GM12878 (cell line): Measurements from ENCODE around the gene A2ML1. TPM values are rescaled to one million over a fixed set of nuclear protein-coding genes. Genes with fewer than 3 reads are reported as not detected.

Experiments used
- ATAC-seq: fragments of 200-7000 bp; cut with Tn5 transposase; 3 replicates; pipeline ENCODE4 v1.9.1; 2020; ENCODE audit warnings: mild to moderate bottlenecking, moderate library complexity
- BruUV-seq: library from RNA; stranded (reverse); fragments of 400-500 nt; replicated peaks from 2 replicates; lab custom pipeline; 2021; lab: Mats Ljungman, UMichigan
- CTCF ChIA-PET: fragments of 300-600 bp; sonication (Branson Sonifier 250); formaldehyde crosslinking; extraction: SDS; loops from one replicate; lab custom pipeline; 2021; ENCODE audit warnings: inconsistent platforms; lab: Yijun Ruan, JAX
- POLR2A ChIA-PET: fragments of 350-600 bp; formaldehyde crosslinking; extraction: SDS; loops from one replicate; lab custom pipeline; 2021; ENCODE audit warnings: inconsistent platforms; lab: Charles Lee
- RAD21 ChIA-PET: fragments of 300-600 bp; sonication (Branson Sonifier 250); formaldehyde crosslinking; loops from one replicate; lab custom pipeline; 2023; ENCODE audit warnings: antibody characterized with exemption; ENCODE audit not compliant: unreplicated experiment; lab: Charles Lee
- SMC1A ChIA-PET: fragments of 300-600 bp; sonication (Branson Sonifier 250); formaldehyde crosslinking; loops from one replicate; lab custom pipeline; 2023; ENCODE audit not compliant: unreplicated experiment, uncharacterized antibody; lab: Charles Lee
- DNase-seq: peaks from one replicate; pipeline ENCODE4 v3.0.0-alpha.2; 2011; ENCODE audit warnings: low read depth, low spot score
- FAIRE-seq: peaks from 3 replicates; lab custom pipeline; 2011; peaks lifted over from hg19 to GRCh38; lab: Jason Lieb, UNC
- H2AFZ ChIP-seq: 2 replicates; pipeline ENCODE4 v1.6.0; 2011; ENCODE audit warnings: low read depth, low read length, control low read depth; ENCODE audit not compliant: control insufficient read depth
- H3K27ac ChIP-seq: 2 replicates; pipeline ENCODE4 v1.5.1; 2011; ENCODE audit warnings: control low read depth; ENCODE audit not compliant: control insufficient read depth, insufficient read depth
- H3K27me3 ChIP-seq, 2 experiments: replicated peaks in 1 of 2; 2 replicates each; pipeline versions ENCODE4 v1.6.0 to v1.6.1; 2011; ENCODE audit warnings: low read length in 1 of 2; ENCODE audit not compliant: control insufficient read depth in 2 of 2, insufficient read depth in 2 of 2
- H3K36me3 ChIP-seq, 2 experiments: 2 replicates each; pipeline ENCODE4 v1.5.1; 2011; ENCODE audit warnings: low read length in 1 of 2; ENCODE audit not compliant: control insufficient read depth in 2 of 2, insufficient read depth in 2 of 2
- H3K4me1 ChIP-seq: 2 replicates; pipeline ENCODE4 v1.6.1; 2011; ENCODE audit warnings: mild to moderate bottlenecking, low read length, moderate library complexity, mixed read lengths; ENCODE audit not compliant: control insufficient read depth, insufficient read depth
- H3K4me2 ChIP-seq: 2 replicates; pipeline ENCODE4 v1.6.0; 2011; ENCODE audit warnings: control low read depth; ENCODE audit not compliant: control insufficient read depth, insufficient read depth
- H3K4me3 ChIP-seq: fragments of 200-600 bp; sonication (generic); 2 replicates; pipeline ENCODE4 v1.5.1; 2016
- H3K79me2 ChIP-seq: 2 replicates; pipeline ENCODE4 v1.6.0; 2011; ENCODE audit warnings: low read length; ENCODE audit not compliant: control insufficient read depth, insufficient read depth
- H3K9ac ChIP-seq: 2 replicates; pipeline ENCODE4 v1.8.0; 2011; ENCODE audit warnings: low read length, control low read depth, mixed read lengths; ENCODE audit not compliant: control insufficient read depth, insufficient read depth
- H3K9me3 ChIP-seq: replicated peaks from 3 replicates; pipeline ENCODE4 v1.5.1; 2011; ENCODE audit warnings: mild to moderate bottlenecking, low read length; ENCODE audit not compliant: control insufficient read depth, insufficient read depth
- H4K20me1 ChIP-seq: 2 replicates; pipeline ENCODE4 v1.6.0; 2011; ENCODE audit not compliant: control insufficient read depth, insufficient read depth
- BCL3 ChIP-seq: IDR thresholded peaks from 2 replicates; pipeline ENCODE4 v1.6.1; 2011; ENCODE audit warnings: borderline replicate concordance, low read depth, mild to moderate bottlenecking, moderate library complexity, low read length; ENCODE audit not compliant: insufficient read depth, poor library complexity, severe bottlenecking
- CREM ChIP-seq: IDR thresholded peaks from 2 replicates; pipeline ENCODE4 v1.6.1; 2014; ENCODE audit warnings: antibody characterized with exemption, low read depth
- DPF2 ChIP-seq: fragments of 450-650 bp; IDR thresholded peaks from 2 replicates; pipeline ENCODE4 v1.6.1; 2017; ENCODE audit warnings: mild to moderate bottlenecking
- MTA2 ChIP-seq: fragments of 450-650 bp; IDR thresholded peaks from 2 replicates; pipeline ENCODE4 v1.6.1; 2016; ENCODE audit warnings: low read depth, mild to moderate bottlenecking, moderate library complexity
- PML ChIP-seq: IDR thresholded peaks from 2 replicates; pipeline ENCODE4 v1.6.1; 2012; ENCODE audit warnings: low read length, inconsistent platforms
- SUZ12 ChIP-seq: fragments of 200-600 bp; sonication (generic); IDR thresholded peaks from one replicate; pipeline ENCODE4 v1.6.1; 2018; ENCODE audit warnings: antibody characterized with exemption, mild to moderate bottlenecking; ENCODE audit not compliant: unreplicated experiment
- TBL1XR1 ChIP-seq: IDR thresholded peaks from 2 replicates; pipeline ENCODE4 v1.6.1; 2012; ENCODE audit warnings: low read depth, low read length, improper control_type of control experiment
- ZNF217 ChIP-seq: fragments of 450-650 bp; IDR thresholded peaks from 2 replicates; pipeline ENCODE4 v1.6.1; 2017; ENCODE audit warnings: antibody characterized with exemption, mild to moderate bottlenecking
- ZZZ3 ChIP-seq: IDR thresholded peaks from 2 replicates; pipeline ENCODE4 v1.6.1; 2011; ENCODE audit warnings: low read depth; ENCODE audit not compliant: control insufficient read depth, insufficient read length
- WGBS: methylation state at CpG from one replicate; pipeline ENCODE4 v1.1.6; 2016; ENCODE audit warnings: low lambda C conversion rate; ENCODE audit not compliant: insufficient replicate concordance, insufficient coverage; ENCODE audit errors: missing lambda C conversion rate; 5-methylcytosine and 5-hydroxymethylcytosine counted together
- in situ Hi-C: fragments of 300-500 bp; cut with MboI; formaldehyde crosslinking; loops from 9 replicates; pipeline ENCODE4 v1.14.3; 2018; ENCODE audit warnings: mixed read lengths
- intact Hi-C: fragments of 100-400 bp; cut with micrococcal nuclease; formaldehyde crosslinking; loops from one replicate; pipeline ENCODE4 v1.14.2; 2022; ENCODE audit not compliant: unreplicated experiment
- polyA plus RNA-seq, 11 experiments: library from polyadenylated mRNA; depleted of rRNA in 4 of 11; unstranded in 6 of 11; stranded (reverse) in 5 of 11; fragments of >200 nt; fragmentation: Nextera tagmentation in 4 of 11; fragmentation: Illumina TruSeq in 1 of 11; extraction: Ambion mirVana in 4 of 11; extraction: Trizol in 1 of 11; gene quantifications; 1 replicate in 1 of 11; 2 replicates in 10 of 11; pipeline versions ENCODE4 v1.2.1 to v1.2.3, GENCODE V29; 2011 to 2016; ENCODE audit warnings: inconsistent platforms in 2 of 11, missing spikeins in 2 of 11, low read depth in 1 of 11
- total RNA-seq, 4 experiments: library from RNA; depleted of rRNA in 3 of 4; stranded (reverse); fragments of >200 nt in 3 of 4; fragmentation: Illumina TruSeq in 1 of 4; extraction: Trizol in 1 of 4; gene quantifications; 2 replicates each; pipeline versions ENCODE4 v1.2.1 to v1.2.3, GENCODE V29; 2013 to 2021
- TF ChIP-seq, protein P1 (sequence below): IDR thresholded peaks from 2 replicates; pipeline ENCODE4 v1.6.1; 2012; ENCODE audit warnings: mild to moderate bottlenecking, low read depth, low read length
- TF ChIP-seq, protein P2 (sequence below): fragments of 450-650 bp; IDR thresholded peaks from 2 replicates; pipeline ENCODE4 v1.6.1; 2017; ENCODE audit warnings: mild to moderate bottlenecking, low read depth, inconsistent platforms; ENCODE audit not compliant: poor library complexity, severe bottlenecking
- TF ChIP-seq, protein P3 (sequence below): fragments of 450-650 bp; IDR thresholded peaks from 2 replicates; pipeline ENCODE4 v1.6.1; 2017; ENCODE audit warnings: mild to moderate bottlenecking, moderate library complexity

The A2ML1 gene
- total and polyA plus RNA-seq, 10 of the 15 experiments (the other 5 are each of a cell fraction or from before 2014, with no cell fraction given), result not detected

GRCh38 chr12:8819666-8819980, 2.8 kb upstream of the A2ML1 start:
- H3K4me1 ChIP-seq, result no peaks in the 10 kb centered on the region
- BruUV-seq, result no TSS peak
- H3K27ac ChIP-seq, result no peak overlapping the region
- no peak overlapping the region for H3K4me2 ChIP-seq
- no peaks in the 10 kb centered on the region for H3K36me3 ChIP-seq
- H3K79me2 ChIP-seq, result no peaks in the 10 kb centered on the region
- no peak overlapping the region for H3K4me3 ChIP-seq
- in situ Hi-C loops (no loop called here), intact Hi-C loops (no loop called here)
- FAIRE-seq (no peak), DNase-seq (no peak), ATAC-seq (no peak)
- no peak overlapping the region for H2AFZ ChIP-seq
- SMC1A ChIA-PET, result no interaction called here
- H3K9me3 ChIP-seq, result no peaks in the 10 kb centered on the region
- POLR2A ChIA-PET, result no interaction called here
- WGBS, result 25% methylated on average over 5 of the region's 5 CpGs
- RAD21 ChIA-PET, result interaction anchor here (1.0 kb wide), 1 partner anchor 162 kb away, joined by 3 read pairs; no protein-coding TSS in a partner anchor
- 0 out of 4 replicates have a peak, but pooled peaks cover 1 to 3% of the 10 kb centered on the region in 2 experiments for H3K27me3 ChIP-seq
- CTCF ChIA-PET, result no interaction called here
- no peak overlapping the region for H3K9ac ChIP-seq
- no peaks in the 10 kb centered on the region for H4K20me1 ChIP-seq
- no peak for TF ChIP-seq TBL1XR1
- TF ChIP-seq, protein P1, sequence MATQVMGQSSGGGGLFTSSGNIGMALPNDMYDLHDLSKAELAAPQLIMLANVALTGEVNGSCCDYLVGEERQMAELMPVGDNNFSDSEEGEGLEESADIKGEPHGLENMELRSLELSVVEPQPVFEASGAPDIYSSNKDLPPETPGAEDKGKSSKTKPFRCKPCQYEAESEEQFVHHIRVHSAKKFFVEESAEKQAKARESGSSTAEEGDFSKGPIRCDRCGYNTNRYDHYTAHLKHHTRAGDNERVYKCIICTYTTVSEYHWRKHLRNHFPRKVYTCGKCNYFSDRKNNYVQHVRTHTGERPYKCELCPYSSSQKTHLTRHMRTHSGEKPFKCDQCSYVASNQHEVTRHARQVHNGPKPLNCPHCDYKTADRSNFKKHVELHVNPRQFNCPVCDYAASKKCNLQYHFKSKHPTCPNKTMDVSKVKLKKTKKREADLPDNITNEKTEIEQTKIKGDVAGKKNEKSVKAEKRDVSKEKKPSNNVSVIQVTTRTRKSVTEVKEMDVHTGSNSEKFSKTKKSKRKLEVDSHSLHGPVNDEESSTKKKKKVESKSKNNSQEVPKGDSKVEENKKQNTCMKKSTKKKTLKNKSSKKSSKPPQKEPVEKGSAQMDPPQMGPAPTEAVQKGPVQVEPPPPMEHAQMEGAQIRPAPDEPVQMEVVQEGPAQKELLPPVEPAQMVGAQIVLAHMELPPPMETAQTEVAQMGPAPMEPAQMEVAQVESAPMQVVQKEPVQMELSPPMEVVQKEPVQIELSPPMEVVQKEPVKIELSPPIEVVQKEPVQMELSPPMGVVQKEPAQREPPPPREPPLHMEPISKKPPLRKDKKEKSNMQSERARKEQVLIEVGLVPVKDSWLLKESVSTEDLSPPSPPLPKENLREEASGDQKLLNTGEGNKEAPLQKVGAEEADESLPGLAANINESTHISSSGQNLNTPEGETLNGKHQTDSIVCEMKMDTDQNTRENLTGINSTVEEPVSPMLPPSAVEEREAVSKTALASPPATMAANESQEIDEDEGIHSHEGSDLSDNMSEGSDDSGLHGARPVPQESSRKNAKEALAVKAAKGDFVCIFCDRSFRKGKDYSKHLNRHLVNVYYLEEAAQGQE, result no peak
- TF ChIP-seq PML, result no peak
- TF ChIP-seq ZZZ3, result no peak
- TF ChIP-seq MTA2, result no peak
- TF ChIP-seq, protein P2, sequence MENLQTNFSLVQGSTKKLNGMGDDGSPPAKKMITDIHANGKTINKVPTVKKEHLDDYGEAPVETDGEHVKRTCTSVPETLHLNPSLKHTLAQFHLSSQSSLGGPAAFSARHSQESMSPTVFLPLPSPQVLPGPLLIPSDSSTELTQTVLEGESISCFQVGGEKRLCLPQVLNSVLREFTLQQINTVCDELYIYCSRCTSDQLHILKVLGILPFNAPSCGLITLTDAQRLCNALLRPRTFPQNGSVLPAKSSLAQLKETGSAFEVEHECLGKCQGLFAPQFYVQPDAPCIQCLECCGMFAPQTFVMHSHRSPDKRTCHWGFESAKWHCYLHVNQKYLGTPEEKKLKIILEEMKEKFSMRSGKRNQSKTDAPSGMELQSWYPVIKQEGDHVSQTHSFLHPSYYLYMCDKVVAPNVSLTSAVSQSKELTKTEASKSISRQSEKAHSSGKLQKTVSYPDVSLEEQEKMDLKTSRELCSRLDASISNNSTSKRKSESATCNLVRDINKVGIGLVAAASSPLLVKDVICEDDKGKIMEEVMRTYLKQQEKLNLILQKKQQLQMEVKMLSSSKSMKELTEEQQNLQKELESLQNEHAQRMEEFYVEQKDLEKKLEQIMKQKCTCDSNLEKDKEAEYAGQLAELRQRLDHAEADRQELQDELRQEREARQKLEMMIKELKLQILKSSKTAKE, result no peak
- no peak for TF ChIP-seq BCL3
- TF ChIP-seq SUZ12, result no peak
- no peak for TF ChIP-seq ZNF217
- TF ChIP-seq, protein P3, sequence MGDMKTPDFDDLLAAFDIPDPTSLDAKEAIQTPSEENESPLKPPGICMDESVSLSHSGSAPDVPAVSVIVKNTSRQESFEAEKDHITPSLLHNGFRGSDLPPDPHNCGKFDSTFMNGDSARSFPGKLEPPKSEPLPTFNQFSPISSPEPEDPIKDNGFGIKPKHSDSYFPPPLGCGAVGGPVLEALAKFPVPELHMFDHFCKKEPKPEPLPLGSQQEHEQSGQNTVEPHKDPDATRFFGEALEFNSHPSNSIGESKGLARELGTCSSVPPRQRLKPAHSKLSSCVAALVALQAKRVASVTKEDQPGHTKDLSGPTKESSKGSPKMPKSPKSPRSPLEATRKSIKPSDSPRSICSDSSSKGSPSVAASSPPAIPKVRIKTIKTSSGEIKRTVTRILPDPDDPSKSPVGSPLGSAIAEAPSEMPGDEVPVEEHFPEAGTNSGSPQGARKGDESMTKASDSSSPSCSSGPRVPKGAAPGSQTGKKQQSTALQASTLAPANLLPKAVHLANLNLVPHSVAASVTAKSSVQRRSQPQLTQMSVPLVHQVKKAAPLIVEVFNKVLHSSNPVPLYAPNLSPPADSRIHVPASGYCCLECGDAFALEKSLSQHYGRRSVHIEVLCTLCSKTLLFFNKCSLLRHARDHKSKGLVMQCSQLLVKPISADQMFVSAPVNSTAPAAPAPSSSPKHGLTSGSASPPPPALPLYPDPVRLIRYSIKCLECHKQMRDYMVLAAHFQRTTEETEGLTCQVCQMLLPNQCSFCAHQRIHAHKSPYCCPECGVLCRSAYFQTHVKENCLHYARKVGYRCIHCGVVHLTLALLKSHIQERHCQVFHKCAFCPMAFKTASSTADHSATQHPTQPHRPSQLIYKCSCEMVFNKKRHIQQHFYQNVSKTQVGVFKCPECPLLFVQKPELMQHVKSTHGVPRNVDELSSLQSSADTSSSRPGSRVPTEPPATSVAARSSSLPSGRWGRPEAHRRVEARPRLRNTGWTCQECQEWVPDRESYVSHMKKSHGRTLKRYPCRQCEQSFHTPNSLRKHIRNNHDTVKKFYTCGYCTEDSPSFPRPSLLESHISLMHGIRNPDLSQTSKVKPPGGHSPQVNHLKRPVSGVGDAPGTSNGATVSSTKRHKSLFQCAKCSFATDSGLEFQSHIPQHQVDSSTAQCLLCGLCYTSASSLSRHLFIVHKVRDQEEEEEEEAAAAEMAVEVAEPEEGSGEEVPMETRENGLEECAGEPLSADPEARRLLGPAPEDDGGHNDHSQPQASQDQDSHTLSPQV, result no peak
- TF ChIP-seq CREM, result no peak
- no peak for TF ChIP-seq DPF2
